Epithelial cell of proximal tubule (primary cell): Measurements from ENCODE around the gene RASSF4. TPM values are rescaled to one million over a fixed set of nuclear protein-coding genes. Genes with fewer than 3 reads are reported as not detected.

Source experiments
- DNase-seq: peaks from one replicate; pipeline ENCODE4 v3.0.0-alpha.2; 2011; ENCODE audit warnings: low read depth
- H3K4me3 ChIP-seq: 2 replicates; pipeline ENCODE4 v1.5.1; 2011; ENCODE audit warnings: low read depth, mild to moderate bottlenecking, low read length
- CTCF ChIP-seq: conservative IDR thresholded peaks from 2 replicates; pipeline ENCODE4 v1.5.1; 2012; ENCODE audit warnings: low read depth, mild to moderate bottlenecking, low read length
- total RNA-seq: library from RNA; depleted of rRNA; stranded (reverse); fragments of >200 nt; gene quantifications from 2 replicates; pipeline ENCODE4 v1.2.3, GENCODE V29; 2015

RASSF4 gene
- total RNA-seq, 1 donor from 2014 or later, result 23.1 TPM

- no peak for DNase-seq
- no peak for TF ChIP-seq CTCF
- H3K4me3 ChIP-seq, result no peak overlapping the region
These were observed 6.8 kb upstream of the RASSF4 start for GRCh38 chr10:44952779-44953231.

GRCh38 chr10:44954042-44954441 is 5.6 kb upstream of the RASSF4 start:
- H3K4me3 ChIP-seq, result no peak overlapping the region
- no peak for TF ChIP-seq CTCF

GRCh38 chr10:44954962-44955361 is 4.6 kb upstream of the RASSF4 start:
- no peak for TF ChIP-seq CTCF
- no peak for DNase-seq
- H3K4me3 ChIP-seq, result no peak overlapping the region

More at GRCh38 chr10:44954042-44954441, 5.6 kb upstream of the RASSF4 start:
- DNase-seq, result no peak

- no peak for DNase-seq
- no peak overlapping the region for H3K4me3 ChIP-seq
- TF ChIP-seq CTCF, result no peak
These were observed 4.1 kb upstream of the RASSF4 start for GRCh38 chr10:44955413-44956070.

- TF ChIP-seq CTCF, result no peak
- DNase-seq, result no peak
- no peak overlapping the region for H3K4me3 ChIP-seq
These were observed 3.4 kb upstream of the RASSF4 start for GRCh38 chr10:44956226-44956625.

- H3K4me3 ChIP-seq, result no peak overlapping the region
- TF ChIP-seq CTCF, result no peak
- no peak for DNase-seq
These were observed 2.6 kb upstream of the RASSF4 start for GRCh38 chr10:44956717-44957706.
